Stomach (tissue), 4 donors: ENCODE results near the gene ITPKB.
A peak's percentile ranks its signal among the peaks of the same experiment; 100 is the strongest.

Source experiments
- CTCF ChIP-seq, 7 experiments: fragments of 450-650 bp in 4 of 7; fragments of 200-600 bp in 3 of 7; sonication (generic) in 3 of 7; IDR thresholded peaks; one replicate each; pipeline ENCODE4 v1.5.1; 2016 to 2019; ENCODE audit warnings: antibody characterized with exemption in 7 of 7, control low read depth in 2 of 7, mild to moderate bottlenecking in 1 of 7
- EP300 ChIP-seq: sonication (generic); formaldehyde crosslinking; IDR thresholded peaks from one replicate; pipeline ENCODE4 v1.6.1; 2017; ENCODE audit warnings: antibody characterized with exemption
- POLR2A ChIP-seq, 4 donors: fragments of 450-650 bp; IDR thresholded peaks; one replicate each; pipeline ENCODE4 v1.6.1; 2016; ENCODE audit warnings: antibody characterized with exemption in 4 of 4, control low read depth in 2 of 4, mild to moderate bottlenecking in 1 of 4, moderate library complexity in 1 of 4
- POLR2AphosphoS5 ChIP-seq, 3 donors: sonication (generic); formaldehyde crosslinking; IDR thresholded peaks; one replicate each; pipeline ENCODE4 v1.6.1; 2016; ENCODE audit warnings: antibody characterized with exemption in 3 of 3

GRCh38 chr1:226649780-226650179 lies 89.3 kb downstream of the ITPKB start:
- TF ChIP-seq CTCF (IDR thresholded peaks at IDR 0.05) (peak in 1 of 7 experiments; percentile 3), POLR2AphosphoS5 (IDR thresholded peaks at IDR 0.05) (no peak), POLR2A (IDR thresholded peaks at IDR 0.05) (no peak), EP300 (no peak)
